HUES6 (cell line): Measurements from ENCODE around the gene GSKIP.

ENCODE experiments used
- H3K27ac ChIP-seq: 2 replicates; pipeline ENCODE4 v1.7.0; 2013; ENCODE audit warnings: low read depth, mild to moderate bottlenecking, low read length, inconsistent platforms
- H3K27me3 ChIP-seq: 2 replicates; pipeline ENCODE4 v1.6.1; 2013; ENCODE audit warnings: low read length; ENCODE audit not compliant: control insufficient read depth, insufficient read depth
- H3K36me3 ChIP-seq: 2 replicates; pipeline ENCODE4 v1.6.1; 2013; ENCODE audit warnings: low read length; ENCODE audit not compliant: control insufficient read depth, insufficient read depth
- H3K4me1 ChIP-seq: 2 replicates; pipeline ENCODE4 v1.6.1; 2013; ENCODE audit warnings: low read length; ENCODE audit not compliant: control insufficient read depth, insufficient read depth
- H3K4me3 ChIP-seq: 2 replicates; pipeline ENCODE4 v1.5.1; 2013; ENCODE audit warnings: low read depth, low read length
- H3K9ac ChIP-seq: one replicate; pipeline ENCODE4 v1.6.1; 2013; ENCODE audit warnings: mild to moderate bottlenecking, low read length
- H3K9me3 ChIP-seq: 2 replicates; pipeline ENCODE4 v1.6.1; 2013; ENCODE audit warnings: low read depth, low read length; ENCODE audit not compliant: control insufficient read depth, insufficient read depth

Gene GSKIP

GRCh38 chr14:96380735-96381134, 17.4 kb downstream of the GSKIP start:
- no peak overlapping the region for H3K27ac ChIP-seq
- H3K27me3 ChIP-seq, result no peaks in the 10 kb centered on the region
- no peaks in the 10 kb centered on the region for H3K9me3 ChIP-seq
- no peak overlapping the region for H3K9ac ChIP-seq
- no peak overlapping the region for H3K4me3 ChIP-seq
- H3K36me3 ChIP-seq, result peaks cover 33% of the 10 kb centered on the region
- H3K4me1 ChIP-seq, result peaks cover 9% of the 10 kb centered on the region

DNA sequence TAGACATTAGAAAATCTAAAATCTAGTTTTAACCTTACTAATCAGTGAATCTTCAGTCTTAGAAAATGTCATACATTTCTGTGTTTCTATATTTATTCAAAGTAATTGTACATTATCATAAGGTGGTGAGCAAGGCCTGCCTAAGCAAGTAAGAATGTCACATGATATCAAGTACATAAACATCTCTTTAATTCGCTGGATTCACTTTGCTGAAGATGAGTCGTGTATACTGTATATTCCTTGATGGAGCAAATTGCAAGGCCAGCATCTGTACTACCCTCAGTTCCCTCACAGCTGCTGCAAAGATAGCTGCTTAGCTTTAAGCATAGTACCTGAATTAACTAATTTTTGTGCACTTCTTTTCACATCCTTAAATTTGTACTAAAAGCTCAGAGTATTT, 20.1 kb downstream of the GSKIP start:
- no peaks in the 10 kb centered on the region for H3K27me3 ChIP-seq
- H3K4me1 ChIP-seq, result 0 out of 2 replicates have a peak, but pooled peaks cover under 1% of the 10 kb centered on the region
- H3K9me3 ChIP-seq, result no peaks in the 10 kb centered on the region
- no peak overlapping the region for H3K9ac ChIP-seq
- H3K27ac ChIP-seq, result no peak overlapping the region
- no peak overlapping the region for H3K4me3 ChIP-seq
- H3K36me3 ChIP-seq, result peaks cover 39% of the 10 kb centered on the region

DNA sequence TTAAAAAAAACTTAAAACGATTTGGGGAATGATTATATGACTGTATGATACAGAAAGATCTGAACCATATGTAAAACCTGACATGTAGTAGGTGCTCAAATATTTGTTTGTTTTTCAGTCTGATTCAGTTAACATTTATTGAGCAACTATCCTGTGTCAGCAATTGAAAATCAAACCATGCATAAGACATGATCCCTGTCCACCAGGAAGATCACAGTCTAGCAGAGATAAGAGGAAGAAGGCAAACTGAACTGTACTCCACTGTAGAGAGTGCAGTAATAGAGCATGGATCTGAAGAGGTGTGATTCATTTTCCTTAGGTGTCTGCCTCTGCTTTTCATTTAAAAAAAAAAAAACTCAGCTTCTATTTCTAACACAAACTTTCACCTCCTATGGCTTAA, 20.7 kb downstream of the GSKIP start:
- H3K4me3 ChIP-seq, result no peak overlapping the region
- no peak overlapping the region for H3K27ac ChIP-seq
- no peaks in the 10 kb centered on the region for H3K9me3 ChIP-seq
- H3K27me3 ChIP-seq, result no peaks in the 10 kb centered on the region
- peaks cover 39% of the 10 kb centered on the region for H3K36me3 ChIP-seq
- no peaks in the 10 kb centered on the region for H3K4me1 ChIP-seq
- H3K9ac ChIP-seq, result no peak overlapping the region

- no peaks in the 10 kb centered on the region for H3K9me3 ChIP-seq
- H3K4me1 ChIP-seq, result no peaks in the 10 kb centered on the region
- no peak overlapping the region for H3K9ac ChIP-seq
- H3K27me3 ChIP-seq, result no peaks in the 10 kb centered on the region
- no peak overlapping the region for H3K27ac ChIP-seq
- H3K36me3 ChIP-seq, result peaks cover 39% of the 10 kb centered on the region
- H3K4me3 ChIP-seq, result no peak overlapping the region
Observed at GRCh38 chr14:96384740-96385139, 21.4 kb downstream of the GSKIP start.

GRCh38 chr14:96385385-96385784, 22.1 kb downstream of the GSKIP start:
- Histone ChIP-seq H3K4me1 (no peaks in the 10 kb centered on the region), H3K4me3 (no peak overlapping the region), H3K27me3 (peaks cover 6% of the 10 kb centered on the region), H3K27ac (no peak overlapping the region), H3K9ac (no peak overlapping the region), H3K36me3 (peaks cover 39% of the 10 kb centered on the region), H3K9me3 (no peaks in the 10 kb centered on the region)

DNA sequence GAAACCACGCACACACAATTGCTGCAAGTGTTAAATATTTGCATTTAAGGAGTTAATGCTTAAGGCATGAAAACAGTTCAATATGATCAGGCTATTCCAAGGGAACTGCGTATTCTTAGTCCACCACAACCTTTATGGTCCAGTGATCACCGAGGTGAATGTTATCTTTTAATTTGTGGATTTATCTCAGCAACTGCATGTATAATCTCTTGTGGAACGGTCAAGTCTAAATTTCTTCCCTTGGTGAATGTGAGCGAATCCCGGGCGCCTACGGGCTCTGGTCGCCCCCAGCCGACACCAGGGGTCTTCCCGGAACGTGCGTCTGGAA, 27.6 kb downstream of the GSKIP start:
- Histone ChIP-seq H3K27ac (no peak overlapping the region), H3K4me3 (peak overlapping the region; percentile 85), H3K4me1 (peaks cover 4% of the 10 kb centered on the region), H3K36me3 (peaks cover 4% of the 10 kb centered on the region), H3K9ac (peak overlapping the region; percentile 62), H3K9me3 (no peaks in the 10 kb centered on the region), H3K27me3 (peaks cover 24% of the 10 kb centered on the region)

DNA sequence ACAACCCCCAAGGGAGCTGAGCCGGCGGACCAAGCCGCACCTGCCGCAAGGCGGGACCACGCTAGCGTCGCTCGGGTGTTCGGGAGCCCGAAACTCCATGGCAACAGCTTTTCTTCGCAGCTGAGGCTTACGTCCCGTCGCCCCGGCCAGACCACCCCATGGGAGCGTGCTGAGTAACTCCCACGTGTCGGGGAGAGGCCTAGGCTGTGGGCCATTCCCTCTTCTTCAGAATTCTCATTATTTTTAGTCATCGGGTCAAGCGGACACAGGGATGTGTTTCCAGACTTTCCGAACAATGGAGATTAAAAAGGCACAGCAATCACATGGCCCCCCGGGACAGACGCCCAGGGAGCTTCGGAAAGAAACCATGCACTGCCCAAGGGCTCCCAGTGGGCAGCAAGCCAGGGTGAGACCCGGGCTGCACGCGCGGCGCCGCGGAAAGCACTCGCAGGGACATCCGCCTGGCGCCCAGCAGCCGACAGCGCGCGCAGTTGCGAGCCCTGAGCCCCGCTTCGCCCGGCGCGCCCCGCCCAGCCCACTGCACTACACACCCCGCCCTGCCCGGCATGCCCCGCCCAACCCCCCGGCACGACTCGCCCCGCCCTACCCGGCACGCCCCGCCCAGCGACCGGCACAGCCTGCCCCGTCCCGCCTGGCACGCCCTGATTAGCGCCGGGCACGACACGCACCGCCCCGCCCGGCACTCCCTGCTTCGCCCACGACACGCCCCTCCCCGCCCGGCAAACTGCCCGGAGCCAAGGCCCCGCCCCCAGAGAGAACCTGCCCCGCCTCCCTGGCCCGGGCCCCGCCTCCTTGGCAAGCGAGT, 28.2 kb downstream of the GSKIP start:
- Histone ChIP-seq H3K27me3 (peaks cover 24% of the 10 kb centered on the region), H3K4me1 (peaks cover 4% of the 10 kb centered on the region), H3K36me3 (peaks cover 3% of the 10 kb centered on the region; the same call in 1 of the 2 replicates), H3K9ac (peak overlapping the region; percentile 62), H3K27ac (no peak overlapping the region), H3K4me3 (peak overlapping the region; percentile 85), H3K9me3 (no peaks in the 10 kb centered on the region)

GRCh38 chr14:96393071-96393691, 29.9 kb downstream of the GSKIP start:
- H3K9me3 ChIP-seq, result no peaks in the 10 kb centered on the region
- H3K4me1 ChIP-seq, result peaks cover 4% of the 10 kb centered on the region
- no peak overlapping the region for H3K9ac ChIP-seq
- H3K27me3 ChIP-seq, result peaks cover 24% of the 10 kb centered on the region
- no peaks in the 10 kb centered on the region for H3K36me3 ChIP-seq
- no peak overlapping the region for H3K27ac ChIP-seq
- peak overlapping the region; percentile 85 for H3K4me3 ChIP-seq

DNA sequence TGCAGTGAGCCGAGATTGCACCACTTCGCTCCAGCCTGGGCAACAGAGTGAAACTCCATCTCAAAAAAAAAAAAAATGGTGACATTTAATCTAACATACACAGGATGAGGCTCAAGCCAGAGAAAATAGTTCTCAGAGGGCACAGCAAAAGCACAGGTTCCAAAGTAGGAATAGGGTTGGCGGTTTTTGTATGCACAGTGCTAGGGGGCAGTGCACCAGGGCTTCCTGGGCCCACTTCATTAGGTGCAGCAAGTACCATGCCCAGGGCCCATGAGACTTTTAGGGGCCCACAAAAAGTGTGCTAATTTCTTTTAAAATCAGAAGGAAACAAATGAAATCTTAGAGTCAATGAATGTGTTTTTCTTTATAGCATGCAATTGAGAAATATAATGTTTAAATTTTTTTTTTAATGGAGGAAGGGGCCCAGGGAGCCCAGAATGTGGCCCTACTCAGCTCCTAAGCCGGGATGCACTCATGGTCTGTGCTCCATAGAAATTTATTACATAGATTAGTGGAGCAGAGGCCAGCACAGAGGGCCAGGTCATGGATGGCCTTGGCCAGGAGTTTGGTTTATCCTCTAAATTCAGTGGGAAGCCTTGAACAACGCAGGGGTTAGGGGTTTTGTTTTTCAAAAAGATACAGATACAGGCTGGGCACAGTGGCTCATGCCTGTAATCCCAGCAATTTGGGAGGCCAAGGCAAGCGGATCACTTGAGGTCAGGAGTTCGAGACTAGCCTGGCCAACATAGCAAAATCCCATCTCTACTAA, 30.9 kb downstream of the GSKIP start:
- peaks cover 24% of the 10 kb centered on the region for H3K27me3 ChIP-seq
- peaks cover 4% of the 10 kb centered on the region for H3K4me1 ChIP-seq

DNA sequence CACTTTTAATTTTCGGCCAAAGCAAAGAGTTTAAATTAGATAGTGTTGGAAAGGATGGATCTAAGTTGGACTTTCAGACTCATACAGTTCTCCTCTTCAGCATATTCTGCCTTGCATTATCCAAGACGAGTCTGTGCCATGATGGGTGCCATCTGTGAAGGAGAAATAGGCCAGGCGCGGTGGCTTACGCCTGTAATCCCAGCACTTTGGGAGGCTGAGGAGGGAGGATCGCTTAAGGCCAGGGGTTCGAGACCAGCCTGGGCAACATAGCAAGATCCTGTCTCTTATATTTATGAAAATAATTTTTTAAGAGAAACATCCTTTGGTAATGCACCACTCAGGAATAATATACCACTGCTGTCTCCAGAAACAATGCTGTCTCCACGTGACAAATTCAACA, 35.1 kb downstream of the GSKIP start:
- H3K9me3 ChIP-seq, result no peaks in the 10 kb centered on the region
- no peaks in the 10 kb centered on the region for H3K4me1 ChIP-seq
- no peak overlapping the region for H3K4me3 ChIP-seq
- H3K9ac ChIP-seq, result no peak overlapping the region
- H3K36me3 ChIP-seq, result peaks cover 4% of the 10 kb centered on the region; the same call in 1 of the 2 replicates
- H3K27me3 ChIP-seq, result no peaks in the 10 kb centered on the region
- no peak overlapping the region for H3K27ac ChIP-seq

More for the DNA sequence above, 30.9 kb downstream of the GSKIP start:
- Histone ChIP-seq H3K9me3 (no peaks in the 10 kb centered on the region), H3K36me3 (peaks cover 4% of the 10 kb centered on the region; the same call in 1 of the 2 replicates), H3K9ac (no peak overlapping the region), H3K4me3 (no peak overlapping the region), H3K27ac (no peak overlapping the region)

DNA sequence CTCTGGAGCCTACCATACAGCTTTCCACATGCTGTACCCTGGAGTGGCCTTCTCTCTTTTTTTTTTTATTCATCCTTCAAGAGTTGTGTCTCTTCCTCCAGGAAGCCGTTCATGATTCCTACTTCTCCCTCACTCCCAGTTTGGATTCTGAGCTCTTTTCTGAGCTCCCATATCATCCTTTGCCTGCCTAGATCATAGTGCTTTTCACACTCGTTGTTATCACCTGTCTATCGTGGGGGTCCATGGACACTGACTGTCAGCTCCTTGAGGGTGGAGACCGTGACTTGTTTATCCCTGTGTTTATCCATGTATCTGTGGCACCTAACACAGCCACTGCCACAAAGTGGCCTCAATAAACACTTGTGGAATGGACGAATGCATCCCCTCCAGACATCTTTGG, 35.6 kb downstream of the GSKIP start:
- no peaks in the 10 kb centered on the region for H3K4me1 ChIP-seq
- H3K27ac ChIP-seq, result no peak overlapping the region
- no peak overlapping the region for H3K9ac ChIP-seq
- no peaks in the 10 kb centered on the region for H3K27me3 ChIP-seq
- H3K4me3 ChIP-seq, result no peak overlapping the region
- H3K9me3 ChIP-seq, result no peaks in the 10 kb centered on the region
- H3K36me3 ChIP-seq, result peaks cover 4% of the 10 kb centered on the region; the same call in 1 of the 2 replicates
